GM19328 (cell line): ENCODE results near the gene PHYH.
"Not testable (repeated sequence)": the region's sequence is repeated elsewhere in the genome, so short reads cannot be mapped to it uniquely, and the experiment has no call there.

Experiments
- ATAC-seq: cut with Tn5 transposase; IDR thresholded peaks from one replicate; pipeline ENCODE4 v1.9.1; 2021; ENCODE audit warnings: mild to moderate bottlenecking, moderate library complexity; ENCODE audit not compliant: unreplicated experiment

PHYH gene

DNA sequence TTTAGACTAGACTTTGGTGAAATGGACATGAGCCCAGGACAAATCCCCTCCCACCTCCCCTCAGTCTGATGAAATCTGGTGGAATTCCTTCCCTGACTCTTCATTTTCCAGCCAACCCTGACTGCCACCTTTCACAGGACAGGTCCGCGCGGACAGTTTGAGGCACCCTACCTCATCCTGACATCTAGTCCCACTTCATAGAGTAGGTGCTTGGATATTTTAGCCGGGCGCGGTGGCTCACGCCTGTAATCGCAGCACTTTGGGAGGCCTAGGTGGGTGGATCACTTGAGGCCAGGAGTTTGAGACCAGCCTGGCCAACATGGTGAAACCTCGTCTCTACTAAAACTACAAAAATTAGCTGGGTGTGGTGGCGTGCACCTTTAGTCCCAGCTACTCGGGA, 23.7 kb downstream of the PHYH start:
- ATAC-seq, result not testable (repeated sequence)

DNA sequence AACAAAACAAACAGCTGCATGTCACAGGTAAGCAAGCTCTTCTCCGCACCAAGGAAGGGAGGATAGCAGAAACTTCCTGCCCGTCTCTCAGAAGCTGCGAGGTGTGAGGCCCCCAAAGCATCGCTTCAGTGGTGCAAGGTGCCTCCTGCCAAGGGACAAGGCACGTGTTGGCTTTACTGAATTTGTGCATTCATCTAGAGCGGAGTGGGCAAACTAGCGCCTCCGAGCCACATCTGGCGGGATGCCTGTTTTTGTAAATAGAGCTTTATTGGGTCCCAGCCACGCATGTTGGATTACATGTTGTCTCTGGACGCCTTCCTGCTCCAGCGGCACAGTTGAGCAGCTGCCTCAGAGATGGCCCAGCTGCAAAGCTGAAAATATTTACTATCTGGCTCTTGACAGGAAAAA, 27.7 kb downstream of the PHYH start:
- no peak for ATAC-seq

DNA sequence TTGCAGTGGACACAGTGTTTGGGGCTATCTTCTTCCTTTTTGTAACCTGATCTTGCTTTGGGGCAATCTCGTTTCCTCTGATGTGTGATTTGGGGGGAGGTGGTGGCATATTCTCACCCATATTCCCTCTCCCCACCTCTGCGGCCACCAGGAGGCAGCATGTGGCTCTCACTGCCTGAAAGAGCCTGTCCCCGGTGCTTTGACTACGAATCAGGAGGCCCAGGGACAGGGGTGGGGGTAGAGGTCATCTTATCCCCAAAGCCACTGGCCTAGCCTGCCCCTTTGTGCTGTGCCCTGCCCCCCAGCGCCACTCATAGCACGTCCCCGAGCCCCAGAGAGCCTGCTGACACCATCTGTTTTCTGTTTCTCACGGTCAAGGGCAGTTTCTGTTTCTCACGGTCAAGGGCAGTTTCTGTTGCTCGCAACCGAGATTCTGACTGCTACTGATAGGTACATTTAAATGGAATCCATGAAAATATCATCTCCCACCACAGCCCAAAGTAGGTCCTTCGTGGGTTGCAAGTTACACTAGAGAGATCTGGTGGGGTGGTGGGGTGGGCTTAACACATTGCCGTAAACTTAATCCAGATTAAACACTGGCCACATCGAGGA, 28.2 kb downstream of the PHYH start:
- ATAC-seq, result no peak

GRCh38 chr10:13270877-13271551, 28.9 kb downstream of the PHYH start:
- ATAC-seq, result no peak

DNA sequence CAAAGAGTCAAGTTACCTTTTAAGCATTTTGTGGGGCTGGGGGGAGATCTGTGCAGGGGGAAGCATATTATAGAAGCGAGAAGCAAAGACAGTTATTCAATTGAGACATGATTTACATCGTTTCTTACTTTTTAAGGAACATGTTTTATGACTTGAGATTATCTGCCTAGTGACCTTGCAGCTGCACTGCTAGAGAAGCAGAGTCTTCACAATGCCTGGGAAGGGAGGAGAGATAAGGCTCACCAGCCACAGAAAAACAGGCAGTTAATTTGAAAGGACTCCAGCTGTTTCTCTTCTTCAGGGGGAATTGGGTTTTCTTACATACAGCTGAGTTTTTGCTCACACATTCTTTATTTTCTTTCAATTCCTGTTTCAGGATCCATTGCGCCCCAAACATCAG, 31.0 kb downstream of the PHYH start:
- ATAC-seq, result no peak

GRCh38 chr10:13268310-13268709, 31.6 kb downstream of the PHYH start:
- ATAC-seq, result no peak

DNA sequence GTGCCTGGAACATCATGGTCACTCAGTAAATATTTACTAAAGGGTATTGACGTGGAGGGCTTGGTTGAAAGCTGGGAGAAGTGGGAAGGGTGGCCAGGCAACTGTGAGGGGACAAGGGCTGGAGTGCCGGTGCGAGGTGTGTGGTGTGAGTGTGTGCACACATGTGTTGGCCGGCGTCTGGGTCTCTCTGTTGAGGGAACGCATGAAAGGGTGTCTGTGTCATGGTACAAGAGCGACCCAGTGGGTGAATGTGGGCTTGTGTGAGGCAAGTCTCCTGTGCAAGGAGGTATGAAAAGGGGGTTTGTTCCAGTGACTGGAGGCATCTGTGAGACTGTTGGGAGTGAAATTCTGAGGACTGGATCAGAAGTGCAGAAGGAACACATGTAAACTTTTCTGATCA, 36.3 kb downstream of the PHYH start:
- no peak for ATAC-seq

GRCh38 chr10:13262433-13262832, 37.4 kb downstream of the PHYH start:
- no peak for ATAC-seq

DNA sequence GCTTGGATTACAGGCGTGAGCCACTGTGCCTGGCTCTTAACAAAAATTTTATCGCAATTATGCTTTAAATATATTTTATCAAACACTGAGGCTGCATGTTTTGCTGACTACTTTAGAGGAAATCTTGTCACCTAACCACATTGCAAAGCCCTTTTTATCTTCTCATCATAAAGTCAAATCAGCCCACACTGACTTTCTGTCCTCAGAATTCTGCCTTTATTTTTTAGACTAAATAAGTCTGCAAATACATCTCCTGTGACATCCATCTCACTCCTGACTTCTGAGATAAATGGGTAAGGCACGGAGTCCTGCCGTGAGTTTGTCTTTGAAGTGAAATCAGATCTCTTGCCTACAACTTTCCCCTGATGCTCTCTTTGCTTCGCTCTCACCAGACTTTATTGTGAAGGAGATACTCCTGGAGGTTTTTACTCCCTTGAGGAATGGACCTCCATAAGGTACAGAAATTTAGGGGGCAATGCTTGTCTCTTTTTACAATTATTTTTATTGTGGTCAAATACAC, 42.2 kb downstream of the PHYH start:
- no peak for ATAC-seq

- ATAC-seq, result no peak
These were observed 43.2 kb downstream of the PHYH start for GRCh38 chr10:13256627-13257026.

DNA sequence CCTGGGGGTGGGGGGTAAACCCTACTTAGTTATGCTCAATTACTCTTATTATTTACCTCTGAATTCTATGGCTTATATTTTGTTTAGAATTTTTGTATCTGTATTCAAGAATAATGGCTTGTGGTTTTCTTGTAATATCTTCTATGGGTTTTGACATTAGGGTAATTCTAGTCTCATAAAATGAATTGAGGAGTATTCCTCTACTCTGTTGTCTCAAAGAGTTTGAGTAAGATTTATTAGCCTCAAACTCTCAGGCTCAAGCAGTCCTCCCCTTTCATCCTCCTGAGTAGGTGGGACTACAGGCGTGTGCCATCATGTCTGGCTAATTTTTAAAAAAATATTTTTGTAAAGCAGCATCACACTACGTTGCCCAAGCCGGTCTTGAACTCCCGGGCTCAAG, 46.1 kb downstream of the PHYH start:
- ATAC-seq, result no peak

DNA sequence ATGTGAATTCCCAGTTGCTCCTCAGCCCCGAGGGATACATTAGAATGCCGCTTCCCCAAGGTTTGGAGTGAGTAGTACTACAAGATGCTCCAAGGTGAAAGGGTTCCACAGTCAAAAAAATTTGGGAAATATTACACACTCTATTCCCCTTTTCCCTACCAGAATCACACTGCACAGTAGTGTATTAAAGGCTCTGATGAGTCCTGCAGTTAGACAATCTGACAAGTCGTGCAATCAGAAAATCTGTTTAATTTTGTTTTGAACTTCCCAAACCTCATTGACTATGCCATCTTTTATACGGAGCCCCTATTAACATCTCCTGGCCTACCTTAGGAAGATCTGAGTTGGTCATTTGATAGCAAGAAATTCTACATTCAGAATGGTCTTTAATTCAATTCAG, 52.1 kb downstream of the PHYH start:
- ATAC-seq, result no peak

DNA sequence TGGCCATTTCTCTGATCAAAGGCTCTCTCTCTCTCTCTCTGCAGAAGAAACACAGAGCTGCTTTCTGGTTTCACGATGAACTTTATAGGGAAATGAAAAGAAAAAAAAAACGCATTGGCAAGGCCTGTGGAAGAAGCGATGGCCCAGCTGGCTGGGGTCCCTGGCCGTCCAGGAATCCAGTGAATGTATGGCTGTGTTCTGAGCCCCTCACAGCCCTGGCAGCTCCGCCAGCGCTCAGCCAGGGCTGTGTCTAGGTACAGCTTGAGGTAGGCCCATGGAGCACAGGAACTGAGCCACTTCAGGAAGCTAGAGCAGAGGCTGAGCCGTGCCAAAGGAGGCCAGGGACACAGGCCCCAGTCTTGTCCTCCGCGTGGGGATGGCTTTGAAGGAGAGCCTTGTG, 52.6 kb downstream of the PHYH start:
- no peak for ATAC-seq

GRCh38 chr10:13242260-13242659, 57.6 kb downstream of the PHYH start:
- not testable (repeated sequence) for ATAC-seq

- ATAC-seq, result no peak
These were observed 58.3 kb downstream of the PHYH start for GRCh38 chr10:13241613-13242012.

DNA sequence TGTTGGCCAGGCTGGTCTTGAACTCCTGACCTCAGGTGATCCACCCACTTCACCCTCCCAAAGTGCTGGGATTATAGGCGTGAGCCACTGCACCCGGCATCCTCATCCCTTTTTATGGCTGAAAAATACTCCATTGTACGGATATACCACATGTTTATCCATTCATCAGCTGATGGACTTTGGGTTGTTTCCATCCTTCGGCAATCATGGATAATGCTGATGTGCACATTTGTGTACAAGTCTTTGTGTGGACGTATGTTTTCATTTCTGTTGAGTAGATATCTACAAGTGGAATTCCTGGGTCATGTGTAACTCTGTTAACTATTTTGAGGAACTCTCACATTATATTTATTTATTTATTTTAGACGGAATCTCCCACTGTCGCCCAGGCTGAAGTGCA, 59.9 kb downstream of the PHYH start:
- ATAC-seq, result no peak

DNA sequence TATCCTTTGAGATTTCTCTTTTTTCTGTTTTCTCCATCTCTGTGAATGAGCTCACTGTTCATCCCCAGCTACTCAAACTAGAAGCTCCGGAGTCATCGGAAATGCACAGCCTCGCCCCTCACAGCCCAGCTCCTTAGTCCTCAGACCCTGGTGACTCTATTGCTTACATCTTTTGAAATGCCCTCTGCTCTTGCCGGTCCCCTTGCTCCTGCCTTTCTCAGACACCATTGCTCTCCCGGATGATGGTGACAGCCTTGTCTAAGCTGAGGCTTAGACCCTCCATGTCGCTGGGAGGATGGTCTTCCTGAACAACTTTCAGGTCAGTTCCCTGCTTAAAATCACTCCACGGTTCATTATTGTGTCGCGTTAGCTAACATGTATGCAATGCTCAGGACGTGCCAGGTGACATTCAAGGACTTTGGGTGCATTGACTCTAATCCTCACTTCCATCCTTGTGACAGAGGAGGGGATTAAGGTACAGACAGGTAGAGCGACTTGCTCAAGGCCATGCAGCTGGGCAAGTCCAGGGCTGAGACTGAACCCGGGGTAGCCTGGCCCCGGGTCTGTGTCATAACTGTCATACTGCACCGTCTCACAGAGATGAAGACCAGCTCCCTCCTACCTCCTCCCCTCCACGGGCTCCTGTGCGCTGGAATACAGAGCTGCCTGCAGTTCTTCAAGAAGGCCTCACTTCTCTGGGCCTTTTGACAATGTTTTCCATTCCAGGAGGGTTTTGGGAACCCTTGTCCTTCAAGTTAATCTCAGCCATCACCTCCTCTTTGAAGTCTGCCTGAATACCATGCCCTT, 61.4 kb downstream of the PHYH start:
- no peak for ATAC-seq

- ATAC-seq, result no peak
These were observed 63.2 kb downstream of the PHYH start for GRCh38 chr10:13236638-13237037.

DNA sequence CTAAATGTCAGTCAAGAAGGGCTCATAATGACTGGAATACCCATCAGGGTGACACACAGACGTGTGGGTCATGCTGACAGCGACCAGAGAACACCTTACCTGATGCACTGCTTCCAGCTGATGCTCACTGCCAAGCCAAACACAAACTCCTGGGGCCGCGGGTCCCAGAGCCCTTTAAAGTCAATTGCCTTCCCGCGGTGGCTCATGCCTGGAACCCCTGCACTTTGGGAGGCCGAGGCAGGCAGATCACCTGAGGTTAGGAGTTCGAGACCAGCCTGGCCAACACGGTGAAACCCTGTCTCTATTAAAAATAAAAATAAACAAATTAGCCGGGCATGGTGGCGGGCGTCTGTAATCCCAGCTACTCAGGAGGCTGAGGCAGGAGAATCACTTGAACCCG, 65.1 kb downstream of the PHYH start:
- ATAC-seq, result not testable (repeated sequence)

DNA sequence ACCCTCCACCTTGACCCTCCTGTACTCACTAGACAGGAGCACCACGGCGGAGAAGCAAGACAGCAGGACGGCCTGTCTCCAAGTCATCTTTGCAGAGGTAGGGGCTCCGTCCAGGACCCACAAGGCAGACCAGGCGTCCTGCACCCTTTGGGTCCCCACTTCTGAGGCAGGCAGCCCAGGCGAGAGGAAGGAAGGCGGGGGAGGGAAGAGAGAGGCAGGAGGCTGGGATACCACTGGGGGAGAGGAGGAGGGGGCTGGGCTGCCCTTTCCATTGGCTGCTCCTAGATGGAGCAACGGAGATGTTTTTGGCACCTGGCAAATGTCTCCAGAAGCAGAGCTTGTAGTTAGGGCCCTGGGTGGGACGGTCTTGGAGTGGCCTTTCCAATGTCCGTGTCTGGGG, 65.7 kb downstream of the PHYH start, which contains the start of gene UCMA:
UCMA (minus strand) TSS at position 203 of the 400 bp plus-strand sequence; CDS start at position 87, 116 bp downstream.
- no peak for ATAC-seq

DNA sequence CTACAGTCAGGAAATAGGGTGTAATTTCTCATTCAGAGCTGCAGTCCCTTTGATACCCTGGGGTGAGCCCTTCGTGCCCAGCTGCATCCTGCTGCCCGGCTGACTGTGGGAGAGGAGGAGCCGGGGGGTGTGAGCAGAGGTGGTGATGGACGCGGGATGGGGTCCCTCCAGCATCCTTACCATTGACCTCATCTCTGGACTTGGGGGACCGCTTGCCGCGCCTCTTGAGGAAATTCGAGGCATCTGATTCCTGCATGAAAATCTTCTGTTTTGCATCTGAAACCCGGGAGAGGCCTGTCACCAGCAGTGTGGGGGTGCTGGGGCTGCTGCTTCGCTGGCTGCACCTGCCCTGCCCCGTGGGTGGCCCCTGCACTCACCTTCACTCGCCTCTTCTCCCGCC, 66.5 kb downstream of the PHYH start:
- no peak for ATAC-seq

GRCh38 chr10:13231808-13232207, 68.1 kb downstream of the PHYH start:
- ATAC-seq, result no peak
